Mucosa of stomach (tissue), 1 donor: Measurements from ENCODE around the gene ATG2B.

Experiments
- H3K27me3 ChIP-seq: one replicate; pipeline ENCODE4 v1.7.0; 2013; ENCODE audit warnings: mild to moderate bottlenecking, low read length; ENCODE audit not compliant: control insufficient read depth, insufficient read depth
- H3K36me3 ChIP-seq: one replicate; pipeline ENCODE4 v1.7.0; 2013; ENCODE audit warnings: low read length; ENCODE audit not compliant: control insufficient read depth, insufficient read depth
- H3K4me1 ChIP-seq: one replicate; pipeline ENCODE4 v1.7.0; 2013; ENCODE audit warnings: mild to moderate bottlenecking, low read length; ENCODE audit not compliant: control insufficient read depth, insufficient read depth
- H3K4me3 ChIP-seq: one replicate; pipeline ENCODE4 v1.7.0; 2013; ENCODE audit warnings: low read length
- H3K9ac ChIP-seq: one replicate; pipeline ENCODE4 v1.7.0; 2013; ENCODE audit warnings: mild to moderate bottlenecking, low read length, moderate library complexity
- H3K9me3 ChIP-seq: one replicate; pipeline ENCODE4 v1.7.0; 2013; ENCODE audit warnings: mild to moderate bottlenecking, low read length, moderate library complexity; ENCODE audit not compliant: control insufficient read depth
- donor health status: Pancreatic carcinoma.

Gene ATG2B

GRCh38 chr14:96338551-96338950, 24.6 kb downstream of the ATG2B start:
- H3K4me1 ChIP-seq = no peaks in the 10 kb centered on the region
- no peak overlapping the region for H3K9ac ChIP-seq
- no peaks in the 10 kb centered on the region for H3K36me3 ChIP-seq
- H3K27me3 ChIP-seq = no peaks in the 10 kb centered on the region
- no peak overlapping the region for H3K4me3 ChIP-seq
- no peaks in the 10 kb centered on the region for H3K9me3 ChIP-seq

GRCh38 chr14:96324219-96324618, 38.9 kb downstream of the ATG2B start:
- no peaks in the 10 kb centered on the region for H3K4me1 ChIP-seq
- H3K9ac ChIP-seq = no peak overlapping the region
- no peaks in the 10 kb centered on the region for H3K27me3 ChIP-seq
- H3K9me3 ChIP-seq = no peaks in the 10 kb centered on the region
- H3K36me3 ChIP-seq = no peaks in the 10 kb centered on the region
- no peak overlapping the region for H3K4me3 ChIP-seq

- Histone ChIP-seq H3K27me3 (no peaks in the 10 kb centered on the region), H3K4me3 (no peak overlapping the region), H3K4me1 (no peaks in the 10 kb centered on the region), H3K9me3 (no peaks in the 10 kb centered on the region), H3K36me3 (no peaks in the 10 kb centered on the region), H3K9ac (no peak overlapping the region)
These were observed 42.5 kb downstream of the ATG2B start for GRCh38 chr14:96320605-96321004.

DNA sequence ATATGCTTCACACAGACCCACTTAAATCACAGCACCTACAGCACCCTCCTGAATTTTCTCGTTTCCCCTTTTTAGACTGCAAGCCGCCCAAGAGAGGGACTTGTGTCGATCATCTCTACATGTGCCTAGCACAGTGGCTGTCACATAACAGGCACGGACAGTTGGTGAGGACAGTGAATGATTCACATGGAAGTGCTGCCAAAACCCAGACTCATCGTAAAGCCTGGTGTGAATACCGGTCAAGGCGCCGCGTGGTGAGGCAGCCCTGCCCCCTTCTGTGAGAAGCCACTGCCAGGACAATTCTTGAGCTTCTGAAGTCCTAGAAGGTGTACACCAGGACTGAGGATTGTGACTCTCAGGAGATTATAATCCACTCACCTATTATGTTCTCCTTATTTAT, 44.3 kb downstream of the ATG2B start:
- no peak overlapping the region for H3K4me3 ChIP-seq
- H3K9ac ChIP-seq = no peak overlapping the region
- H3K27me3 ChIP-seq = no peaks in the 10 kb centered on the region
- H3K4me1 ChIP-seq = no peaks in the 10 kb centered on the region
- no peaks in the 10 kb centered on the region for H3K36me3 ChIP-seq
- H3K9me3 ChIP-seq = no peaks in the 10 kb centered on the region

DNA sequence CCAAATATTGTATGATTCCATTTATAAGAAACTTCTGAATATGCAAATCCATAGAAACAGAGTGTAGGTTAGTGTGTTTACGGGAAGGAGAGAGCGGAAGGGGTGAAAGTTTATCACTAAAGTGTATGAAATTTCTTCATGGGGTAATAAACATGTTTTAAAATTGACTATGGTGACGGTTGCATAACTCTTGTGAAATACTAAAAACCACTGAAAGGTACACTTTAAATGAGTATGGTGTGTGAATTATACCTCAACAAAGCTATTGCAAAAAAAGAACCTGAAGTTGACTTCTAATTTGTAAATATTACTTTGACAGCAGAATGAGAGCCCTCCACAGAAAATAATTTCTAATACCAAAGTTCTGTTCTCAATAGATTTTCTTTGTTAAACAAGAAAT, 47.1 kb downstream of the ATG2B start:
- H3K4me1 ChIP-seq = no peaks in the 10 kb centered on the region

DNA sequence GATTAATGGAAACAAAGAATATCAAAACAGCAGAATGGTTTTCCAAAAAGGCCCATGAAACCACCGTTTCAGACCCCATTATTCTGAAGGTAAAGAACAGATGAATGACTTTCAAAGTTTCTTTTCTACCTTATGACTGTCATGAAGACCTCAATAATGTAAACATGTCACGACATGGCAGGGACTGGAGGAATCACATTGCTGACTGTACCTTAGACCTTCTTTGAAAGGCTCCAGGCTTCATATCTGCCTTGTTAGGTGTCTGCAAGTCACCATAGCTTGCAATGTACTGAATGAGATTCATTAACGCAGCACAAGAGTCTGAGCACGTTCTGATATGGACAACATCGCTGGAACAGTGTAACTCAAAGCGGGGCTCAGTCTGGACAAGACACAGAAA, 52.2 kb downstream of the ATG2B start:
- H3K9ac ChIP-seq = no peak overlapping the region
- H3K9me3 ChIP-seq = no peaks in the 10 kb centered on the region
- peaks cover 3% of the 10 kb centered on the region for H3K36me3 ChIP-seq
- H3K27me3 ChIP-seq = no peaks in the 10 kb centered on the region
- no peaks in the 10 kb centered on the region for H3K4me1 ChIP-seq
- H3K4me3 ChIP-seq = no peak overlapping the region

More for the DNA sequence above, 47.1 kb downstream of the ATG2B start:
- H3K36me3 ChIP-seq = no peaks in the 10 kb centered on the region
- no peaks in the 10 kb centered on the region for H3K27me3 ChIP-seq
- no peaks in the 10 kb centered on the region for H3K9me3 ChIP-seq
- H3K4me3 ChIP-seq = no peak overlapping the region
- H3K9ac ChIP-seq = no peak overlapping the region

- H3K9ac ChIP-seq = no peak overlapping the region
- H3K4me3 ChIP-seq = no peak overlapping the region
- H3K27me3 ChIP-seq = no peaks in the 10 kb centered on the region
- H3K9me3 ChIP-seq = no peaks in the 10 kb centered on the region
- no peaks in the 10 kb centered on the region for H3K4me1 ChIP-seq
- H3K36me3 ChIP-seq = peaks cover 3% of the 10 kb centered on the region
These were observed 53.2 kb downstream of the ATG2B start for GRCh38 chr14:96309896-96310330.

- no peak overlapping the region for H3K4me3 ChIP-seq
- peaks cover 3% of the 10 kb centered on the region for H3K36me3 ChIP-seq
- H3K9me3 ChIP-seq = no peaks in the 10 kb centered on the region
- no peaks in the 10 kb centered on the region for H3K4me1 ChIP-seq
- H3K9ac ChIP-seq = no peak overlapping the region
- H3K27me3 ChIP-seq = no peaks in the 10 kb centered on the region
These were observed 53.8 kb downstream of the ATG2B start for GRCh38 chr14:96309133-96309895.

- H3K27me3 ChIP-seq = no peaks in the 10 kb centered on the region
- no peak overlapping the region for H3K4me3 ChIP-seq
- no peaks in the 10 kb centered on the region for H3K9me3 ChIP-seq
- H3K9ac ChIP-seq = no peak overlapping the region
- H3K36me3 ChIP-seq = peaks cover 3% of the 10 kb centered on the region
- no peaks in the 10 kb centered on the region for H3K4me1 ChIP-seq
These were observed 55.7 kb downstream of the ATG2B start for GRCh38 chr14:96307434-96307833.

DNA sequence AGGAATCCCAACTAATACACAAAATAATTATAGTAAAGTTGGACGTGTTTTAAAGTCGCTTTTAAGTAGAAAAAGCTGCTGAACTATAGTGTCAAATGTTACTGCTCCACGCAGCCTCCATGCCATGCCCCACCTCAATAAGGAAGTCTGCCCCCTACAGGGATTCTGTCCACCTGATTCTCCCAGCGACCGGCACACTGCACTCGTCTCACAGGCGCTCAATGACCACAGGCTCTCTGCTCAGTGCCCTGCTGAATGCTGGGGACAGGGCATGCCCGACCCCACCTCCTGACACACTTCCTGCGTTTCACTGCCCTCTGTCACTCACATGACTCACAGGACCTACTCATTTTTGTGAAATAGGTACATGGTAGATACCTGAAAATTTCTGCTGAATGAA, 58.2 kb downstream of the ATG2B start:
- Histone ChIP-seq H3K36me3 (no peaks in the 10 kb centered on the region), H3K4me3 (no peak overlapping the region), H3K9ac (no peak overlapping the region), H3K9me3 (no peaks in the 10 kb centered on the region), H3K4me1 (no peaks in the 10 kb centered on the region), H3K27me3 (no peaks in the 10 kb centered on the region)

DNA sequence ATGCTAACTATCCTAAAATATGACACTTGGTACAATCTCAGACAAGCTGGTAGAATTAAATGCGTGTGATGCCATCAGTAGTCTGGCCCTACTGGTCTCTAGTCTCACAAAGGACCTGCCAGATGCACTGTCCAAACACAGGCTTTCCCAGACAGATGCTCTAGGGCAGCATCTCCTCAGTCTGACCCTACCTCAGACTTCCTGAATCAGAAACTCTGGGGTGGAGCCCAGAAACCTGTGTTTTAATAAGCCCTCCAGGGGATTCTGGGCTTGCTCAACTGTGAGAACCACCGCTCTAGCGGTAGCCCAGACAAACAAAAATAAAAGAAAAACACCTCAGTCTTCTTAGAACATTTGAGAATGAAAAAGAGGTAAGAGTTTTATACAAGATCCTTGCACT, 59.2 kb downstream of the ATG2B start:
- no peaks in the 10 kb centered on the region for H3K4me1 ChIP-seq
- no peaks in the 10 kb centered on the region for H3K27me3 ChIP-seq
- H3K4me3 ChIP-seq = no peak overlapping the region
- no peaks in the 10 kb centered on the region for H3K36me3 ChIP-seq
- H3K9ac ChIP-seq = no peak overlapping the region
- no peaks in the 10 kb centered on the region for H3K9me3 ChIP-seq

GRCh38 chr14:96299441-96299840, 63.7 kb downstream of the ATG2B start:
- no peaks in the 10 kb centered on the region for H3K9me3 ChIP-seq
- no peaks in the 10 kb centered on the region for H3K4me1 ChIP-seq
- H3K36me3 ChIP-seq = no peaks in the 10 kb centered on the region
- no peaks in the 10 kb centered on the region for H3K27me3 ChIP-seq
- no peak overlapping the region for H3K9ac ChIP-seq
- H3K4me3 ChIP-seq = no peak overlapping the region
